ENCODE measurements around the gene IGFN1.

The IGFN1 gene

GRCh38 chr1:201218409-201218808, 27.8 kb downstream of the IGFN1 start:
- no peak overlapping the region for H3K27ac ChIP-seq
- TF ChIP-seq CTCF (conservative IDR thresholded peaks at IDR 0.05) = no peak

- no peak overlapping the region for H3K27ac ChIP-seq
- TF ChIP-seq CTCF (conservative IDR thresholded peaks at IDR 0.05) = no peak
These were observed 29.1 kb downstream of the IGFN1 start for GRCh38 chr1:201219481-201220387.

- TF ChIP-seq CTCF (conservative IDR thresholded peaks at IDR 0.05) = no peak
- H3K27ac ChIP-seq = no peak overlapping the region
These were observed 29.7 kb downstream of the IGFN1 start for GRCh38 chr1:201220388-201220715.

- no peak overlapping the region for H3K27ac ChIP-seq
- TF ChIP-seq CTCF (conservative IDR thresholded peaks at IDR 0.05) = no peak
These were observed 30.7 kb downstream of the IGFN1 start for GRCh38 chr1:201221201-201221846.

GRCh38 chr1:201222125-201222524, 31.5 kb downstream of the IGFN1 start:
- no peak overlapping the region for H3K27ac ChIP-seq
- no peak for TF ChIP-seq CTCF (conservative IDR thresholded peaks at IDR 0.05)

GRCh38 chr1:201223852-201224665, 33.4 kb downstream of the IGFN1 start:
- no peak overlapping the region for H3K27ac ChIP-seq
- TF ChIP-seq CTCF (conservative IDR thresholded peaks at IDR 0.05) = no peak
